GM23338 (cell line): Measurements from ENCODE around the gene SLC16A2. TPM values are rescaled to one million over a fixed set of nuclear protein-coding genes. Genes with fewer than 3 reads are reported as not detected.

Experiments
- ATAC-seq: fragments of 200-7000 bp; cut with Tn5 transposase; 3 replicates; pipeline ENCODE4 v1.9.1; 2020
- DNase-seq: peaks from one replicate; pipeline ENCODE4 v3.0.0-alpha.2; 2015; ENCODE audit warnings: low spot score
- H2AFZ ChIP-seq: fragments of 200-600 bp; sonication (generic); 2 replicates; pipeline ENCODE4 v1.8.0; 2016; ENCODE audit warnings: antibody characterized with exemption, mild to moderate bottlenecking, moderate library complexity
- H3F3A ChIP-seq: fragments of 200-600 bp; sonication (generic); replicated peaks from 2 replicates; pipeline ENCODE4 v1.8.0; 2017; ENCODE audit warnings: antibody characterized with exemption, mixed run types, low read depth
- H3K27ac ChIP-seq: fragments of 200-600 bp; sonication (generic); 2 replicates; pipeline ENCODE4 v1.6.1; 2016; ENCODE audit warnings: low read depth
- H3K27me3 ChIP-seq: fragments of 200-600 bp; sonication (generic); 2 replicates; pipeline ENCODE4 v1.8.0; 2016; ENCODE audit warnings: mild to moderate bottlenecking, mixed run types, moderate library complexity; ENCODE audit not compliant: insufficient read depth
- H3K36me3 ChIP-seq: fragments of 200-600 bp; sonication (generic); 2 replicates; pipeline ENCODE4 v1.8.0; 2016; ENCODE audit warnings: mild to moderate bottlenecking; ENCODE audit not compliant: insufficient read depth
- H3K4me1 ChIP-seq: fragments of 200-600 bp; sonication (generic); 2 replicates; pipeline ENCODE4 v1.8.0; 2016; ENCODE audit warnings: mild to moderate bottlenecking, moderate library complexity; ENCODE audit not compliant: insufficient read depth
- H3K4me2 ChIP-seq: fragments of 200-600 bp; sonication (generic); 2 replicates; pipeline ENCODE4 v1.7.1; 2017; ENCODE audit warnings: mixed run types
- H3K4me3 ChIP-seq: fragments of 200-600 bp; sonication (generic); 2 replicates; pipeline ENCODE4 v1.6.1; 2016; ENCODE audit warnings: mixed run types
- H3K79me2 ChIP-seq: fragments of 200-600 bp; sonication (generic); replicated peaks from 2 replicates; pipeline ENCODE4 v1.8.0; 2017; ENCODE audit warnings: mild to moderate bottlenecking; ENCODE audit not compliant: insufficient read depth
- H3K9me2 ChIP-seq: fragments of 200-600 bp; sonication (generic); 2 replicates; pipeline ENCODE4 v1.8.0; 2017; ENCODE audit not compliant: insufficient read depth
- H4K20me1 ChIP-seq: fragments of 200-600 bp; sonication (generic); replicated peaks from 2 replicates; pipeline ENCODE4 v1.8.0; 2017; ENCODE audit warnings: mild to moderate bottlenecking; ENCODE audit not compliant: insufficient read depth
- H3K27ac Mint-ChIP-seq: 2 replicates; pipeline ENCODE4 v1.8.0; 2020; ENCODE audit warnings: inconsistent platforms, mild to moderate bottlenecking, moderate library complexity, mixed read lengths
- H3K27me3 Mint-ChIP-seq: 3 replicates; pipeline ENCODE4 v1.8.0; 2022; ENCODE audit warnings: low read depth, mild to moderate bottlenecking, moderate library complexity, mixed read lengths, inconsistent platforms; ENCODE audit not compliant: insufficient read depth, poor library complexity
- H3K36me3 Mint-ChIP-seq: 3 replicates; pipeline ENCODE4 v1.8.0; 2021; ENCODE audit warnings: low read depth, mild to moderate bottlenecking, inconsistent platforms, moderate library complexity, mixed read lengths
- H3K4me1 Mint-ChIP-seq: 3 replicates; pipeline ENCODE4 v1.8.0; 2020; ENCODE audit warnings: mild to moderate bottlenecking, inconsistent platforms, mixed read lengths
- H3K4me3 Mint-ChIP-seq: 3 replicates; pipeline ENCODE4 v1.8.0; 2021; ENCODE audit warnings: moderate library complexity, mild to moderate bottlenecking, inconsistent platforms, mixed read lengths
- H3K9me3 Mint-ChIP-seq: 3 replicates; pipeline ENCODE4 v1.8.0; 2020; ENCODE audit warnings: moderate library complexity, mild to moderate bottlenecking, inconsistent platforms, mixed read lengths
- CREB1 ChIP-seq: fragments of 250-450 bp; sonication (Bioruptor Pico); IDR thresholded peaks from 2 replicates; pipeline ENCODE4 v1.5.0; 2020; ENCODE audit warnings: low read depth, mild to moderate bottlenecking, moderate library complexity
- ETS1 ChIP-seq: IDR thresholded peaks from 2 replicates; pipeline ENCODE4 v1.6.1; 2016; ENCODE audit warnings: antibody characterized with exemption
- EZH2phosphoT487 ChIP-seq: fragments of 200-600 bp; sonication (generic); IDR thresholded peaks from one replicate; pipeline ENCODE4 v1.8.1; 2018; ENCODE audit warnings: antibody characterized with exemption; ENCODE audit not compliant: unreplicated experiment
- JUNB ChIP-seq: IDR thresholded peaks from one replicate; pipeline ENCODE4 v1.6.1; 2016; ENCODE audit warnings: antibody characterized with exemption; ENCODE audit not compliant: unreplicated experiment
- NANOG ChIP-seq: IDR thresholded peaks from 2 replicates; pipeline ENCODE4 v1.6.1; 2016; ENCODE audit warnings: antibody characterized with exemption, borderline replicate concordance
- POLR2AphosphoS5 ChIP-seq: IDR thresholded peaks from 2 replicates; pipeline ENCODE4 v1.6.1; 2016; ENCODE audit warnings: antibody characterized with exemption, low read depth
- STAT1 ChIP-seq: IDR thresholded peaks from one replicate; pipeline ENCODE4 v1.6.1; 2016; ENCODE audit warnings: antibody characterized with exemption; ENCODE audit not compliant: unreplicated experiment
- polyA plus RNA-seq: library from polyadenylated mRNA; unstranded; fragments of >200 nt; fragmentation: Nextera tagmentation; extraction: Ambion mirVana; gene quantifications from 2 replicates; pipeline ENCODE4 v1.2.1, GENCODE V29; 2016
- total RNA-seq: library from RNA; depleted of rRNA; stranded (reverse); fragments of >200 nt; shearing (Covaris generic); gene quantifications from 2 replicates; pipeline ENCODE4 v1.2.3, GENCODE V29; 2014
- TF ChIP-seq, protein P1 (sequence below), 2 experiments: fragments of 200-600 bp in 1 of 2; sonication (generic) in 1 of 2; conservative IDR thresholded peaks; 2 replicates each; pipeline versions ENCODE4 v1.5.1 to v1.6.1; 2016 to 2017; ENCODE audit warnings: antibody characterized with exemption in 2 of 2, low read depth in 2 of 2, mild to moderate bottlenecking in 2 of 2, moderate library complexity in 1 of 2
- TF ChIP-seq, protein P2 (sequence below): fragments of 250-450 bp; sonication (Bioruptor Pico); IDR thresholded peaks from 2 replicates; pipeline ENCODE4 v1.5.0; 2020; ENCODE audit warnings: mild to moderate bottlenecking, moderate library complexity

The SLC16A2 gene
- total and polyA plus RNA-seq, 2 experiments from 2014 or later = 11.1 to 27.9 TPM

- Histone ChIP-seq H3K9me2 (no peaks in the 10 kb centered on the region), H3K4me3 (no peak overlapping the region), H3F3A (no peaks in the 10 kb centered on the region), H3K27me3 (no peaks in the 10 kb centered on the region), H4K20me1 (no peaks in the 10 kb centered on the region), H3K79me2 (no peaks in the 10 kb centered on the region), H3K4me2 (no peak overlapping the region), H3K36me3 (no peaks in the 10 kb centered on the region), H3K27ac (no peak overlapping the region), H3K4me1 (peaks cover 5% of the 10 kb centered on the region; the same call in 1 of the 2 replicates), H2AFZ (no peak overlapping the region)
- Mint-ChIP-seq H3K27me3 (peaks cover 8% of the 10 kb centered on the region), H3K9me3 (no peaks in the 10 kb centered on the region), H3K27ac (no peak overlapping the region), H3K36me3 (no peaks in the 10 kb centered on the region; the same call in 2 of the 3 replicates), H3K4me3 (no peak overlapping the region), H3K4me1 (peaks cover 11% of the 10 kb centered on the region; the same call in 2 of the 3 replicates)
- TF ChIP-seq JUNB (no peak), NANOG (no peak), ETS1 (no peak), POLR2AphosphoS5 (no peak), EZH2phosphoT487 (no peak), CREB1 (no peak), STAT1 (no peak)
- TF ChIP-seq, protein P1, sequence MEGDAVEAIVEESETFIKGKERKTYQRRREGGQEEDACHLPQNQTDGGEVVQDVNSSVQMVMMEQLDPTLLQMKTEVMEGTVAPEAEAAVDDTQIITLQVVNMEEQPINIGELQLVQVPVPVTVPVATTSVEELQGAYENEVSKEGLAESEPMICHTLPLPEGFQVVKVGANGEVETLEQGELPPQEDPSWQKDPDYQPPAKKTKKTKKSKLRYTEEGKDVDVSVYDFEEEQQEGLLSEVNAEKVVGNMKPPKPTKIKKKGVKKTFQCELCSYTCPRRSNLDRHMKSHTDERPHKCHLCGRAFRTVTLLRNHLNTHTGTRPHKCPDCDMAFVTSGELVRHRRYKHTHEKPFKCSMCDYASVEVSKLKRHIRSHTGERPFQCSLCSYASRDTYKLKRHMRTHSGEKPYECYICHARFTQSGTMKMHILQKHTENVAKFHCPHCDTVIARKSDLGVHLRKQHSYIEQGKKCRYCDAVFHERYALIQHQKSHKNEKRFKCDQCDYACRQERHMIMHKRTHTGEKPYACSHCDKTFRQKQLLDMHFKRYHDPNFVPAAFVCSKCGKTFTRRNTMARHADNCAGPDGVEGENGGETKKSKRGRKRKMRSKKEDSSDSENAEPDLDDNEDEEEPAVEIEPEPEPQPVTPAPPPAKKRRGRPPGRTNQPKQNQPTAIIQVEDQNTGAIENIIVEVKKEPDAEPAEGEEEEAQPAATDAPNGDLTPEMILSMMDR (conservative IDR thresholded peaks at IDR 0.05; ENCODE audit: low read depth in 2 of 2) = no peak
- DNase-seq (no peak), ATAC-seq (no peak)
Observed at GRCh38 chrX:74540635-74541249, 119.4 kb downstream of the SLC16A2 start.

- peaks cover 2% of the 10 kb centered on the region; the same call in 2 of the 3 replicates for H3K4me1 Mint-ChIP-seq
- no peak for ATAC-seq
- TF ChIP-seq NANOG (no peak), ETS1 (no peak)
- TF ChIP-seq, protein P2, sequence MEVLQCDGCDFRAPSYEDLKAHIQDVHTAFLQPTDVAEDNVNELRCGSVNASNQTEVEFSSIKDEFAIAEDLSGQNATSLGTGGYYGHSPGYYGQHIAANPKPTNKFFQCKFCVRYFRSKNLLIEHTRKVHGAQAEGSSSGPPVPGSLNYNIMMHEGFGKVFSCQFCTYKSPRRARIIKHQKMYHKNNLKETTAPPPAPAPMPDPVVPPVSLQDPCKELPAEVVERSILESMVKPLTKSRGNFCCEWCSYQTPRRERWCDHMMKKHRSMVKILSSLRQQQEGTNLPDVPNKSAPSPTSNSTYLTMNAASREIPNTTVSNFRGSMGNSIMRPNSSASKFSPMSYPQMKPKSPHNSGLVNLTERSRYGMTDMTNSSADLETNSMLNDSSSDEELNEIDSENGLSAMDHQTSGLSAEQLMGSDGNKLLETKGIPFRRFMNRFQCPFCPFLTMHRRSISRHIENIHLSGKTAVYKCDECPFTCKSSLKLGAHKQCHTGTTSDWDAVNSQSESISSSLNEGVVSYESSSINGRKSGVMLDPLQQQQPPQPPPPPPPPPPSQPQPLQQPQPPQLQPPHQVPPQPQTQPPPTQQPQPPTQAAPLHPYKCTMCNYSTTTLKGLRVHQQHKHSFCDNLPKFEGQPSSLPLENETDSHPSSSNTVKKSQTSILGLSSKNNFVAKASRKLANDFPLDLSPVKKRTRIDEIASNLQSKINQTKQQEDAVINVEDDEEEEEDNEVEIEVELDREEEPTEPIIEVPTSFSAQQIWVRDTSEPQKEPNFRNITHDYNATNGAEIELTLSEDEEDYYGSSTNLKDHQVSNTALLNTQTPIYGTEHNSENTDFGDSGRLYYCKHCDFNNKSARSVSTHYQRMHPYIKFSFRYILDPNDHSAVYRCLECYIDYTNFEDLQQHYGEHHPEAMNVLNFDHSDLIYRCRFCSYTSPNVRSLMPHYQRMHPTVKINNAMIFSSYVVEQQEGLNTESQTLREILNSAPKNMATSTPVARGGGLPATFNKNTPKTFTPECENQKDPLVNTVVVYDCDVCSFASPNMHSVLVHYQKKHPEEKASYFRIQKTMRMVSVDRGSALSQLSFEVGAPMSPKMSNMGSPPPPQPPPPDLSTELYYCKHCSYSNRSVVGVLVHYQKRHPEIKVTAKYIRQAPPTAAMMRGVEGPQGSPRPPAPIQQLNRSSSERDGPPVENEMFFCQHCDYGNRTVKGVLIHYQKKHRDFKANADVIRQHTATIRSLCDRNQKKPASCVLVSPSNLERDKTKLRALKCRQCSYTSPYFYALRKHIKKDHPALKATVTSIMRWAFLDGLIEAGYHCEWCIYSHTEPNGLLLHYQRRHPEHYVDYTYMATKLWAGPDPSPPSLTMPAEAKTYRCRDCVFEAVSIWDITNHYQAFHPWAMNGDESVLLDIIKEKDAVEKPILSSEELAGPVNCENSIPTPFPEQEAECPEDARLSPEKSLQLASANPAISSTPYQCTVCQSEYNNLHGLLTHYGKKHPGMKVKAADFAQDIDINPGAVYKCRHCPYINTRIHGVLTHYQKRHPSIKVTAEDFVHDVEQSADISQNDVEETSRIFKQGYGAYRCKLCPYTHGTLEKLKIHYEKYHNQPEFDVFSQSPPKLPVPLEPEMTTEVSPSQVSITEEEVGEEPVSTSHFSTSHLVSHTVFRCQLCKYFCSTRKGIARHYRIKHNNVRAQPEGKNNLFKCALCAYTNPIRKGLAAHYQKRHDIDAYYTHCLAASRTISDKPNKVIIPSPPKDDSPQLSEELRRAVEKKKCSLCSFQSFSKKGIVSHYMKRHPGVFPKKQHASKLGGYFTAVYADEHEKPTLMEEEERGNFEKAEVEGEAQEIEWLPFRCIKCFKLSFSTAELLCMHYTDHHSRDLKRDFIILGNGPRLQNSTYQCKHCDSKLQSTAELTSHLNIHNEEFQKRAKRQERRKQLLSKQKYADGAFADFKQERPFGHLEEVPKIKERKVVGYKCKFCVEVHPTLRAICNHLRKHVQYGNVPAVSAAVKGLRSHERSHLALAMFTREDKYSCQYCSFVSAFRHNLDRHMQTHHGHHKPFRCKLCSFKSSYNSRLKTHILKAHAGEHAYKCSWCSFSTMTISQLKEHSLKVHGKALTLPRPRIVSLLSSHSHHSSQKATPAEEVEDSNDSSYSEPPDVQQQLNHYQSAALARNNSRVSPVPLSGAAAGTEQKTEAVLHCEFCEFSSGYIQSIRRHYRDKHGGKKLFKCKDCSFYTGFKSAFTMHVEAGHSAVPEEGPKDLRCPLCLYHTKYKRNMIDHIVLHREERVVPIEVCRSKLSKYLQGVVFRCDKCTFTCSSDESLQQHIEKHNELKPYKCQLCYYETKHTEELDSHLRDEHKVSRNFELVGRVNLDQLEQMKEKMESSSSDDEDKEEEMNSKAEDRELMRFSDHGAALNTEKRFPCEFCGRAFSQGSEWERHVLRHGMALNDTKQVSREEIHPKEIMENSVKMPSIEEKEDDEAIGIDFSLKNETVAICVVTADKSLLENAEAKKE (CRISPR knock-in tag) = no peak
Observed at GRCh38 chrX:74545880-74546523, 124.7 kb downstream of the SLC16A2 start.

More at GRCh38 chrX:74545880-74546523, 124.7 kb downstream of the SLC16A2 start:
- Histone ChIP-seq H3K4me2 (no peak overlapping the region), H3K27me3 (no peaks in the 10 kb centered on the region), H3F3A (no peaks in the 10 kb centered on the region), H3K27ac (no peak overlapping the region), H4K20me1 (no peaks in the 10 kb centered on the region), H3K36me3 (no peaks in the 10 kb centered on the region), H2AFZ (no peak overlapping the region), H3K4me3 (no peak overlapping the region), H3K4me1 (no peaks in the 10 kb centered on the region; the same call in 1 of the 2 replicates), H3K79me2 (no peaks in the 10 kb centered on the region), H3K9me2 (0 out of 2 replicates have a peak, but pooled peaks cover 3% of the 10 kb centered on the region)
- Mint-ChIP-seq H3K27ac (no peak overlapping the region), H3K27me3 (peaks cover 6% of the 10 kb centered on the region), H3K36me3 (no peaks in the 10 kb centered on the region), H3K4me3 (no peak overlapping the region), H3K9me3 (no peaks in the 10 kb centered on the region)
- DNase-seq = no peak
